ENCODE results near the gene DYNLT4.

- TF ChIP-seq CTCF (IDR thresholded peaks at IDR 0.05) = no peak
- TF ChIP-seq POLR2A (IDR thresholded peaks at IDR 0.05) = no peak
Measured at GRCh38 chr1:44849575-44850132, 42.5 kb upstream of the DYNLT4 start.

All from tibial nerve (tissue), 3 donors.